DOHH2 (cell line): ENCODE data around the gene SLCO1B1.

ENCODE experiments used
- EZH2phosphoT487 ChIP-seq: fragments of 200-600 bp; sonication (generic); IDR thresholded peaks from 2 replicates; pipeline ENCODE4 v1.6.1; 2017; ENCODE audit warnings: borderline replicate concordance, mild to moderate bottlenecking, antibody characterized with exemption, low read length, moderate library complexity, mixed read lengths
- TF ChIP-seq, protein P1 (sequence below): fragments of 200-600 bp; sonication (generic); IDR thresholded peaks from one replicate; pipeline ENCODE4 v1.5.1; 2014; ENCODE audit warnings: antibody characterized with exemption, mild to moderate bottlenecking, low read depth, low read length; ENCODE audit not compliant: poor library complexity, severe bottlenecking

DNA sequence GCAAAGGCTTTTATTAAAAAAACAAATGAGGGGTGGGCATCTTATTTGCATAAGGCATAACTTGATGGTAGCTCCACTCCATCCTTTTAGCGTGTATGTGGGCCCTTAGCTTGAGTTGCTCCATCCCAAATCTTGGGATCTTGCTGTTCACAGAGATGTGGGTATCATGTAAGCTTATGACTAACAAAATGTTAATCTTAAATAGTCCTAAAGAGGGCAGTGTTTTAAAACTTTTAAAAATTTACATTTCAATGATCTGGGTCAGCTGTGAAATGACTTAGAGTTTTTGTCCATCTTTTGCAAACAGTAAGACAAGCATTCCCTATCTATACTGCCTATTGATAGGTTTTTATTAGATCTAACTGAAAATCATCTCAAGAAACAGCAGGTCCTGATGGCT, 117.7 kb downstream of the SLCO1B1 start:
- TF ChIP-seq EZH2phosphoT487, result no peak
- TF ChIP-seq, protein P1, sequence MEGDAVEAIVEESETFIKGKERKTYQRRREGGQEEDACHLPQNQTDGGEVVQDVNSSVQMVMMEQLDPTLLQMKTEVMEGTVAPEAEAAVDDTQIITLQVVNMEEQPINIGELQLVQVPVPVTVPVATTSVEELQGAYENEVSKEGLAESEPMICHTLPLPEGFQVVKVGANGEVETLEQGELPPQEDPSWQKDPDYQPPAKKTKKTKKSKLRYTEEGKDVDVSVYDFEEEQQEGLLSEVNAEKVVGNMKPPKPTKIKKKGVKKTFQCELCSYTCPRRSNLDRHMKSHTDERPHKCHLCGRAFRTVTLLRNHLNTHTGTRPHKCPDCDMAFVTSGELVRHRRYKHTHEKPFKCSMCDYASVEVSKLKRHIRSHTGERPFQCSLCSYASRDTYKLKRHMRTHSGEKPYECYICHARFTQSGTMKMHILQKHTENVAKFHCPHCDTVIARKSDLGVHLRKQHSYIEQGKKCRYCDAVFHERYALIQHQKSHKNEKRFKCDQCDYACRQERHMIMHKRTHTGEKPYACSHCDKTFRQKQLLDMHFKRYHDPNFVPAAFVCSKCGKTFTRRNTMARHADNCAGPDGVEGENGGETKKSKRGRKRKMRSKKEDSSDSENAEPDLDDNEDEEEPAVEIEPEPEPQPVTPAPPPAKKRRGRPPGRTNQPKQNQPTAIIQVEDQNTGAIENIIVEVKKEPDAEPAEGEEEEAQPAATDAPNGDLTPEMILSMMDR, result no peak
